K562 (cell line): ENCODE measurements around the gene MYO6.

ENCODE experiments used
- CHD1 ChIP-seq: fragments of 200-600 bp; sonication (generic); IDR thresholded peaks from one replicate; pipeline ENCODE4 v1.6.1; 2012; ENCODE audit warnings: mild to moderate bottlenecking, moderate library complexity, low read length, inconsistent platforms
- CTCF ChIP-seq, 3 experiments: IDR thresholded peaks in 2 of 3; conservative IDR thresholded peaks in 1 of 3; 2 replicates each; pipeline ENCODE4 v1.5.1; 2011 to 2012; ENCODE audit warnings: low read length in 3 of 3, mild to moderate bottlenecking in 3 of 3, control low read depth in 2 of 3, improper control_type of control experiment in 1 of 3, inconsistent platforms in 1 of 3, low read depth in 1 of 3, mixed read lengths in 1 of 3, moderate library complexity in 1 of 3; ENCODE audit not compliant: insufficient read depth in 2 of 3
- GATAD2A ChIP-seq: fragments of 450-650 bp; IDR thresholded peaks from 2 replicates; pipeline ENCODE4 v1.6.1; 2017
- KLF1 ChIP-seq: fragments of 450-650 bp; IDR thresholded peaks from 2 replicates; pipeline ENCODE4 v1.6.1; 2016; ENCODE audit warnings: missing genetic modification characterization, missing compliant biosample characterization
- RFX1 ChIP-seq: fragments of 450-650 bp; IDR thresholded peaks from 2 replicates; pipeline ENCODE4 v1.6.1; 2016; ENCODE audit warnings: mild to moderate bottlenecking, moderate library complexity
- SREBF2 ChIP-seq: sonication (generic); formaldehyde crosslinking; IDR thresholded peaks from 2 replicates; pipeline ENCODE4 v1.4.0; 2020; ENCODE audit warnings: mild to moderate bottlenecking, missing genetic modification reagents
- SRSF9 ChIP-seq: fragments of 200-400 bp; formaldehyde crosslinking; IDR thresholded peaks from 2 replicates; pipeline ENCODE4 v1.6.1; 2017; ENCODE audit warnings: low read depth, low read length, borderline replicate concordance
- ZNF274 ChIP-seq: IDR thresholded peaks from 2 replicates; pipeline ENCODE4 v1.6.1; 2011; ENCODE audit warnings: low read depth, mild to moderate bottlenecking, low read length, moderate library complexity, borderline replicate concordance
- ZNF696 ChIP-seq: fragments of 250-450 bp; sonication (Bioruptor Pico); conservative IDR thresholded peaks from 2 replicates; pipeline ENCODE4 v1.4.0; 2020; ENCODE audit warnings: mild to moderate bottlenecking, moderate library complexity
- ZNF764 ChIP-seq: fragments of 250-450 bp; sonication (Bioruptor Pico); IDR thresholded peaks from 2 replicates; pipeline ENCODE4 v1.4.0; 2020; ENCODE audit warnings: low read depth, mild to moderate bottlenecking, moderate library complexity

GRCh38 chr6:75937846-75938245 is 188.8 kb downstream of the MYO6 start:
- TF ChIP-seq CTCF (IDR thresholded peaks at IDR 0.05 in 2 of 3, conservative IDR thresholded peaks at IDR 0.05 in 1 of 3; ENCODE audit: insufficient read depth in 2 of 3, low read depth in 1 of 3, low read length in 3 of 3): no peak
- no peak for TF ChIP-seq GATAD2A
- no peak for TF ChIP-seq SREBF2 (CRISPR knock-in tag)
- no peak for TF ChIP-seq SRSF9
- no peak for TF ChIP-seq CHD1
- TF ChIP-seq ZNF274: no peak
- TF ChIP-seq ZNF764: no peak
- no peak for TF ChIP-seq RFX1
- TF ChIP-seq KLF1 (tag): no peak
- no peak for TF ChIP-seq ZNF696
